K562 (cell line): ENCODE data around the gene RIPK3. TPM values are rescaled to one million over a fixed set of nuclear protein-coding genes. Genes with fewer than 3 reads are reported as not detected.
A peak's percentile ranks its signal among the peaks of the same experiment; 100 is the strongest.

Experiments
- ATAC-seq: fragments of 200-7000 bp; cut with Tn5 transposase; 3 replicates; pipeline ENCODE4 v1.9.1; 2020; ENCODE audit warnings: moderate library complexity
- BruUV-seq: library from RNA; stranded (reverse); fragments of 400-500 nt; replicated peaks from 2 replicates; lab custom pipeline; 2021; lab: Mats Ljungman, UMichigan
- CTCF ChIA-PET: fragments of 300-600 bp; formaldehyde crosslinking; extraction: SDS; loops from one replicate; lab custom pipeline; 2021; ENCODE audit warnings: low intra/inter-chr PET ratio; lab: Yijun Ruan, JAX
- POLR2A ChIA-PET: fragments of 300-600, 350-650 bp; sonication (Branson Sonifier 250); formaldehyde crosslinking; extraction: SDS; loops from one replicate; lab custom pipeline; 2021; ENCODE audit warnings: antibody characterized with exemption, inconsistent platforms; lab: Yijun Ruan, JAX
- DNase-seq, 4 experiments: peaks; one replicate each; pipeline versions ENCODE4 v3.0.0 to v3.0.0-alpha.2; 2011 to 2018; ENCODE audit warnings: low spot score in 3 of 4, mixed read lengths in 3 of 4; ENCODE audit errors: extremely low read depth in 1 of 4
- FAIRE-seq: peaks from 2 replicates; lab custom pipeline; 2011; peaks lifted over from hg19 to GRCh38; lab: Jason Lieb, UNC
- H2AFZ ChIP-seq: 2 replicates; pipeline ENCODE4 v1.6.0; 2011; ENCODE audit warnings: low read depth, low read length, control low read depth, inconsistent platforms
- H3K27ac ChIP-seq: fragments of 200-600 bp; 3 replicates; pipeline ENCODE4 v1.8.0; 2011; ENCODE audit warnings: low read depth, mild to moderate bottlenecking, control low read depth, inconsistent platforms, low read length, moderate library complexity, mixed read lengths; ENCODE audit errors: extremely low read depth
- H3K27me3 ChIP-seq, 2 experiments: fragments of 300-600 bp in 1 of 2; 2 replicates in 1 of 2; 3 replicates in 1 of 2; pipeline versions ENCODE4 v1.6.0 to v1.8.0; 2011; ENCODE audit warnings: inconsistent platforms in 2 of 2, low read length in 2 of 2, mild to moderate bottlenecking in 1 of 2, mixed read lengths in 1 of 2, moderate library complexity in 1 of 2; ENCODE audit not compliant: control insufficient read depth in 2 of 2, insufficient read depth in 2 of 2
- H3K36me3 ChIP-seq: fragments of 300-600 bp; 3 replicates; pipeline ENCODE4 v1.8.0; 2011; ENCODE audit warnings: mild to moderate bottlenecking, low read length, inconsistent platforms; ENCODE audit not compliant: control insufficient read depth, insufficient read depth
- H3K4me1 ChIP-seq, 2 experiments: fragments of 200-600 bp in 1 of 2; replicated peaks in 1 of 2; 2 replicates in 1 of 2; 3 replicates in 1 of 2; pipeline versions ENCODE4 v1.5.1 to v1.8.0; 2011; ENCODE audit warnings: inconsistent platforms in 2 of 2, low read length in 2 of 2, mild to moderate bottlenecking in 1 of 2, mixed read lengths in 1 of 2, moderate library complexity in 1 of 2; ENCODE audit not compliant: control insufficient read depth in 2 of 2, insufficient read depth in 2 of 2
- H3K4me2 ChIP-seq: 2 replicates; pipeline ENCODE4 v1.6.1; 2011; ENCODE audit warnings: low read length, control low read depth, inconsistent platforms, mixed read lengths; ENCODE audit not compliant: insufficient read depth
- H3K4me3 ChIP-seq: fragments of 200-600 bp; sonication (generic), shearing (Covaris generic); 2 replicates; pipeline ENCODE4 v1.5.1; 2016; ENCODE audit warnings: control low read depth, inconsistent platforms
- H3K79me2 ChIP-seq: fragments of 200-600 bp; 3 replicates; pipeline ENCODE4 v1.8.0; 2011; ENCODE audit warnings: low read length, inconsistent platforms; ENCODE audit not compliant: control insufficient read depth, insufficient read depth
- H3K9ac ChIP-seq, 2 experiments: 2 replicates each; pipeline versions ENCODE4 v1.6.0 to v1.6.1; 2011; ENCODE audit warnings: low read depth in 2 of 2, low read length in 2 of 2, control low read depth in 1 of 2, inconsistent platforms in 1 of 2, mild to moderate bottlenecking in 1 of 2, mixed read lengths in 1 of 2; ENCODE audit not compliant: insufficient read depth in 1 of 2
- H3K9me1 ChIP-seq: one replicate; pipeline ENCODE4 v1.6.0; 2011; ENCODE audit warnings: inconsistent platforms, mild to moderate bottlenecking, low read length, moderate library complexity; ENCODE audit not compliant: control insufficient read depth, insufficient read depth
- H3K9me3 ChIP-seq: replicated peaks from 2 replicates; pipeline ENCODE4 v1.5.1; 2011; ENCODE audit warnings: low read depth, low read length, inconsistent platforms; ENCODE audit not compliant: control insufficient read depth, insufficient read depth
- H4K20me1 ChIP-seq: replicated peaks from 2 replicates; pipeline ENCODE4 v1.6.1; 2011; ENCODE audit warnings: low read length, inconsistent platforms, mixed read lengths; ENCODE audit not compliant: control insufficient read depth, insufficient read depth
- ATF7 ChIP-seq: fragments of 450-650 bp; IDR thresholded peaks from 2 replicates; pipeline ENCODE4 v1.7.1; 2014; ENCODE audit warnings: mild to moderate bottlenecking, moderate library complexity
- DMBX1 ChIP-seq: fragments of 250-450 bp; sonication (Bioruptor Pico); IDR thresholded peaks from 2 replicates; pipeline ENCODE4 v1.8.0; 2022; ENCODE audit warnings: inconsistent platforms, mild to moderate bottlenecking, moderate library complexity, borderline replicate concordance
- EP300 ChIP-seq: IDR thresholded peaks from 2 replicates; pipeline ENCODE4 v1.6.1; 2012; ENCODE audit warnings: low read length, improper control_type of control experiment
- FOXA3 ChIP-seq, 2 experiments: fragments of 450-650 bp in 1 of 2; sonication (generic) in 1 of 2; formaldehyde crosslinking; IDR thresholded peaks in 1 of 2; conservative IDR thresholded peaks in 1 of 2; 2 replicates each; pipeline versions ENCODE4 v1.4.0 to v1.8.0; 2020 to 2022; ENCODE audit warnings: mild to moderate bottlenecking in 2 of 2, missing genetic modification reagents in 1 of 2
- HCFC1 ChIP-seq: IDR thresholded peaks from 2 replicates; pipeline ENCODE4 v1.6.1; 2012; ENCODE audit warnings: low read depth, low read length, improper control_type of control experiment
- ID3 ChIP-seq, 2 experiments: fragments of 250-450 bp in 1 of 2; fragments of 450-650 bp in 1 of 2; sonication (Bioruptor Pico) in 1 of 2; IDR thresholded peaks; 2 replicates each; pipeline versions ENCODE4 v1.6.1 to v1.8.0; 2016 to 2021; ENCODE audit warnings: mild to moderate bottlenecking in 2 of 2, moderate library complexity in 2 of 2, missing compliant biosample characterization in 1 of 2, missing genetic modification characterization in 1 of 2
- PML ChIP-seq: IDR thresholded peaks from 2 replicates; pipeline ENCODE4 v1.6.1; 2012; ENCODE audit warnings: low read length, inconsistent platforms
- POLR2G ChIP-seq: fragments of 200-400 bp; formaldehyde crosslinking; IDR thresholded peaks from 2 replicates; pipeline ENCODE4 v1.6.1; 2017; ENCODE audit warnings: low read depth, mild to moderate bottlenecking, antibody characterized with exemption, low read length, moderate library complexity
- RBM39 ChIP-seq: fragments of 200-400 bp; formaldehyde crosslinking; optimal IDR thresholded peaks from 2 replicates; pipeline ENCODE3; 2018; ENCODE audit warnings: low read depth, low read length
- RFX5 ChIP-seq: IDR thresholded peaks from 2 replicates; pipeline ENCODE4 v1.6.1; 2011; ENCODE audit warnings: low read depth, mild to moderate bottlenecking, improper control_type of control experiment, low read length
- ZNF3 ChIP-seq: fragments of 250-450 bp; sonication (Bioruptor Pico); IDR thresholded peaks from 2 replicates; pipeline ENCODE4 v1.5.0; 2021; ENCODE audit warnings: mild to moderate bottlenecking, moderate library complexity
- WGBS: fragments of 100-300 bp; shearing (Covaris generic); methylation state at CpG from one replicate; pipeline ENCODE4 v1.1.6; 2016; ENCODE audit warnings: low coverage, mixed read lengths; ENCODE audit not compliant: insufficient coverage; ENCODE audit errors: missing lambda C conversion rate; 5-methylcytosine and 5-hydroxymethylcytosine counted together
- in situ Hi-C: fragments of 300-500 bp; cut with MboI; formaldehyde crosslinking; loops from 4 replicates; pipeline ENCODE4 v1.15.0; 2018; ENCODE audit warnings: inconsistent platforms, mixed read lengths
- intact Hi-C: fragments of 100-400 bp; cut with micrococcal nuclease; formaldehyde crosslinking; loops from 2 replicates; pipeline ENCODE4 v1.14.2; 2022
- polyA plus RNA-seq, 8 experiments: library from polyadenylated mRNA; depleted of rRNA in 4 of 8; stranded (reverse) in 5 of 8; unstranded in 3 of 8; fragments of >200 nt; fragmentation: Nextera tagmentation in 2 of 8; fragmentation: Illumina TruSeq in 1 of 8; extraction: Ambion mirVana in 2 of 8; extraction: Trizol in 1 of 8; gene quantifications; 2 replicates each; pipeline versions ENCODE4 v1.2.1 to v1.2.3, GENCODE V29; 2011 to 2014; ENCODE audit warnings: inconsistent platforms in 1 of 8, missing spikeins in 1 of 8
- total RNA-seq, 7 experiments: library from RNA; depleted of rRNA in 6 of 7; stranded (reverse); fragments of >200 nt in 6 of 7; fragmentation: Illumina TruSeq in 2 of 7; extraction: Trizol in 2 of 7; gene quantifications; 2 replicates each; pipeline versions ENCODE4 v1.2.1 to v1.2.3, GENCODE V29; 2011 to 2021; ENCODE audit warnings: low replicate concordance in 1 of 7
- TF ChIP-seq, protein P1 (sequence below): sonication (generic); formaldehyde crosslinking; IDR thresholded peaks from 2 replicates; pipeline ENCODE4 v1.9.0; 2022; ENCODE audit warnings: mild to moderate bottlenecking, missing genetic modification reagents

Gene RIPK3
- total and polyA plus RNA-seq, 9 of the 15 experiments (the other 6 are each of a cell fraction or from before 2014, with no cell fraction given) = 0.03 to 0.43 (median 0.28) TPM; not detected in 3

DNA sequence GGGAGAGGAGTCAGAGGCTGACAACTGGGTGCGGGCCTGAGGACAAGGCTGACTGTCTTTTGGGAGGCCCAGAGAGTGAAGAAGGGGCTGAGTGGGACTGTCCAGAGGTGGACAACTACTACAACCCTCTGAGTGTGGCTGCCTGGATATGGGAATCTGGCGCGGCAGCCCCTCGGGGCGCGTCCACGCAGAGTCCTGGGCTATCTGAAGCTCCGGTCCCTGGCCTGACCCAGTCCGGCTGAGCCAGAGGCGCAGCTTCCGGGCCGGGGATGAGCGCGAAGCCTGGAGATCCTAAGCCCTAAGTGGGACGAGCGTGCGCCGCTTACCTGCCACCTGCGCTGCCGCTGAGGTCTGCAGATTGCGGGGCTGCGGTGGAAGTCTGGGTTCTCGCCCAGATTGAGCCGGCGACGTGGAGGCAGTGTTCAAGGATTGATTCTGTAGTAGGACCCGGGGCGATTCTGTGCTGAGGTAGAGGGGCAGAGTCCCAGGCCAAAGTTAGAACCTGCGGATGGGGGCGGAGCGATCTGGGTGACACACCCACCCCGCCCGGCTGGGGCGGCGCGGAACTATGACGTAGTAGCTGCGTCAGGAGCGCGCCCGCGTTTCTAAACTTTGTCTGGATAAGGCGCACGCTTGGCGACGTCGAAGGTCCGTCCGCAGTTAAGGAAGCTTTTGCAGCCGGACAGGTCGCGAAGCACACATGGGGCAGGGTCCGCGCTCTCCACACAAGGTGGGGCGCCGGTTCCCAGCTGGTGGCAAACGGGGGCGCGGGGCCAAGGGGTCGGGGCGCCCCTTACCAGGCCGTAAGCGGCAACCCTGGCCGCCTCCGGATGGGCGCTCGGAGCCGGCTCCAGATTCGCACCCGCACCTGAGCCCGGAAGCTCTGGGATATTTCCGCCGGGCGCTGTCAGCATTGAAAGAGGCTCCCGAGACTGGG lies 40.3 kb downstream of the RIPK3 start, which contains the start of the genes DHRS1 and NOP9 (continued):
- peak; percentile 41; the same call in 1 of the 2 replicates for TF ChIP-seq RFX5
- TF ChIP-seq RBM39 = no peak
- no peak for TF ChIP-seq DMBX1 (CRISPR knock-in tag)
- TF ChIP-seq, protein P1, sequence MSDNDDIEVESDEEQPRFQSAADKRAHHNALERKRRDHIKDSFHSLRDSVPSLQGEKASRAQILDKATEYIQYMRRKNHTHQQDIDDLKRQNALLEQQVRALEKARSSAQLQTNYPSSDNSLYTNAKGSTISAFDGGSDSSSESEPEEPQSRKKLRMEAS (CRISPR knock-in tag) = peak; percentile 75
- TF ChIP-seq PML = 0 out of 2 replicates have a peak, but pooled peaks have one; percentile 43
- TF ChIP-seq ATF7 = peak; percentile 79
- TF ChIP-seq POLR2G = peak; percentile 85
- TF ChIP-seq EP300 = peak; percentile 34; the same call in 1 of the 2 replicates
- no peak for TF ChIP-seq ZNF3
- TF ChIP-seq HCFC1 = peak; percentile 84

DNA sequence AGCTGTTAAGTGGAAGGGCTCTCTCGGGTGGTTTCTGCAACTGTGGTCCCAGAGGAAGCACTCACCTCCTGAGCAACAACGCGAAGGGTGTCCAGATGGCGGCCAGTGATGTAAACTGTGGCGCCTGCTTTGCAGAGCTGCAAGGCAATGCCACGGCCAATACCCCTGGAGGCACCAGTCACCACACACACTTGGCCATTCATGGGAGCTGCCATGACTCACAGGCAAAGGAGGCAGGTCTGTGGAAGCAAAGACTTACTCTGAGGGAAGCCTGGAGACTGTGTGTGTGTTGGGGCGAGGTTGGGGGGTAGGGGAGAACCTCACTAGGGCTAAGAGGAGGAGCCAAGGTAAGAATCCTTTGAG lies 40.9 kb downstream of the RIPK3 start:
- CTCF ChIA-PET = interaction anchor here (1.2 kb wide), 1 partner anchor 83 kb away, joined by 5 read pairs; the partner anchor contains the start of gene MDP1
- Histone ChIP-seq H3K36me3 (peaks cover 42% of the 10 kb centered on the region), H3K27me3 (no peaks in the 10 kb centered on the region), H3K4me2 (peak overlapping the region; percentile 91), H3K9ac (peak overlapping the region; percentile 76 to 96), H3K27ac (peak overlapping the region; percentile 75), H3K4me1 (peaks cover 12 to 14% of the 10 kb centered on the region in 2 experiments; a peak in 4 of 5 replicates), H3K9me3 (no peaks in the 10 kb centered on the region), H3K79me2 (peaks cover 28% of the 10 kb centered on the region), H2AFZ (peak overlapping the region; percentile 43; the same call in 1 of the 2 replicates), H3K4me3 (peak overlapping the region; percentile 71), H4K20me1 (no peaks in the 10 kb centered on the region), H3K9me1 (peaks cover 3% of the 10 kb centered on the region)
- FAIRE-seq (no peak), ATAC-seq (peak; percentile 52), DNase-seq (peak; percentile 28 to 41 (median 30))
- POLR2A ChIA-PET = interaction anchor here (0.7 to 2.3 kb wide), 5 partner anchors 9 to 84 kb away, joined by 3 to 10 read pairs (median 4); partner anchors contain the start of genes CIDEB and TINF2
- intact Hi-C loops = no loop called here
- BruUV-seq = no TSS peak
- 7% methylated on average over 7 of the region's 7 CpGs for WGBS
- TF ChIP-seq ID3 (CRISPR knock-in tag; IDR thresholded peaks at IDR 0.05) (no peak), ID3 (tag; IDR thresholded peaks at IDR 0.05) (no peak), FOXA3 (CRISPR knock-in tag; conservative IDR thresholded peaks at IDR 0.05 in 1 of 2, IDR thresholded peaks at IDR 0.05 in 1 of 2) (0 out of 4 replicates have a peak, but pooled peaks of 1 of the 2 experiments have one; percentile 44)
- in situ Hi-C loops = loop anchor here (5.0 to 10.0 kb wide), 2 partner anchors 57 to 284 kb away; partner anchors contain the start of gene TINF2
